Measurements from ENCODE around the gene STK33.

Gene STK33

DNA sequence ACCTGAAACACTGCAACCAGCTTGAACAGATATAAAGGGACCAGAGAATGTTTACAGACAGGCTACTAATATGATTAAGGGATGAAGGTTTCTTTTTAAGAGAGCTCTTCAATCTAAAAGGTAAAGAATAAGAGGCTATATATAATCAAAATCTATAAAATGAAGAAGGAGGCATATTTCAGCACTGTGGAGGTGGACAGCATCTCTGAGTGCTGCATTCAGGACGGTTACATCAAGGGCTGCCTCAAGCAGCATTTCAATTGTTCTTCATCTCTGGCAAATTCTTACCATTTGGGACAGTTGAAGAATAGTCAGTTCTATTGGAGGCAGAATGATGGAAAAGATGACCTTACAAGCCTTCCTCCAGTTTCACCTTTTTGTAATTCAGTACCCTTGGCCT is 190.7 kb downstream of the STK33 start:
- DNase-seq: no peak

DNA sequence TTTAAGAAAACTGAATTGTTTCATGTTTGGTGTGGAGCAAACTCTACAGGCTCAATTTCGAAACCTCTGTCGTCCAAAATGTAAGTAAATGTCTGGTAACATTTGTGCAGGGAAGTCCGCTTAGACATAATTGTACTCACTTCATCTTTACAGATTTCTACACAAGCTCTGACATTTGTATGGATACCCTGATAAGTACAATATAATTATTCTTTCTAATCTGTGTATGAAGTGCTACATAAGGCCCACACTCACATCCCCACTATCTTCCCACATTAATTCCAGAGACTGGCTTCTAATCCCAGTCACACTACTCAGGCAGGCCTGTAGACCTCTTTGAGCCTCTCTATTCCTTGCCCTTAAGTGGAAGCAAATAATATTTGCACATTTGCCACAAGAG is 201.1 kb downstream of the STK33 start:
- no peak for DNase-seq

DNA sequence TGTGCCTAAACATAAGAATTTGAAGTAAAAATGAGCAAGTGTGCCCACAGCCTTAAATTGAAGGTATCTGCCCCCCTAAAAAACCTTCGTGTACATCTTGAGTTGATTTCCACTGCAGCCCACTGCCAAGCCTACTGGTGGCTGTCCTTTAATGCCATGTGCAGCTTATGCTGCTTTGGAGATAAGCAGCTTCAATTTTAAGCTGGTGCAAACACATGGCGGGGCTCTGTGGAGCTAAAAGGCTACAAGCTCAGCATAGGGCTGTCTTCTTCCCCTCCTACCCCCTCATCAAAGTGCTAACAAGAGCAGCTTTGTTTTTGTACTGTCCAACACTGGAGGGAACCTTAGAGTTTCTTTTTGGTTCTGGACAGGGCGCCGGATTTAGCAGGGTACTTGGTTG is 201.9 kb downstream of the STK33 start:
- DNase-seq: no peak

DNA sequence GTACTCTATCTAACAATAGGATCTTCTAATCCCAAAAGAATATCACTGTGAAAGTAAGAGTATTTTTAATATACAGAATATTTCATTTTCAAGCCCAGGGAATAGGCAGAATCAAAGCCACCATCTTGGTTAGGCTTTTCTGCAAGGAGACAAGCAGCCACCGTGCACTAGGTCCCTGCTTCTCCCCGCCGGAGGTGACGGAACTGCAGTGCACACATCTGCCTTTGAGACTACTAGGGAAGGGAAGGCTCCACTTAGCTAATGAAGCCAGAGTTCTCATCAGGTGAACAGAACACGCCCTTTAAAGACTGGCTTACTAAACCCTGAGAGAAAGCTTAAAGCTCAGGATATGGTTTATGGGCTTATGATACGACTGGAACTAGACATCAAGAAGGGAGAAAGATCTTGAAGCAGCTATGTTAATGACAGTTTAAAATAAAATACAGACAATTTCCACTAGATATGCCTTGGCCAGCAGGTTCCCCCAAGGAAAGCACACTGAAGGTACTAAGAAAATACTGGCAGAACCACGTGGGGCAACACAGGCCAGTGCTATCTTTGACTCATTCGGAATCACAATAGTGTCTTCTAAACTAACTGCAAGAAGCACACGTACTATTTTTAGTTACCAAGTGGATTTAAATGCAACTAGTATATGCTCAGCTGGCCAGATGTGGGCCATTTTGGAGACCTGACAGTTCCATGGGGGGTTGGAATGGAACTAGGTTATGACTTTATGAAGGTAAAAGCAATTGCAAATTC is 203.0 kb downstream of the STK33 start:
- DNase-seq: no peak

DNA sequence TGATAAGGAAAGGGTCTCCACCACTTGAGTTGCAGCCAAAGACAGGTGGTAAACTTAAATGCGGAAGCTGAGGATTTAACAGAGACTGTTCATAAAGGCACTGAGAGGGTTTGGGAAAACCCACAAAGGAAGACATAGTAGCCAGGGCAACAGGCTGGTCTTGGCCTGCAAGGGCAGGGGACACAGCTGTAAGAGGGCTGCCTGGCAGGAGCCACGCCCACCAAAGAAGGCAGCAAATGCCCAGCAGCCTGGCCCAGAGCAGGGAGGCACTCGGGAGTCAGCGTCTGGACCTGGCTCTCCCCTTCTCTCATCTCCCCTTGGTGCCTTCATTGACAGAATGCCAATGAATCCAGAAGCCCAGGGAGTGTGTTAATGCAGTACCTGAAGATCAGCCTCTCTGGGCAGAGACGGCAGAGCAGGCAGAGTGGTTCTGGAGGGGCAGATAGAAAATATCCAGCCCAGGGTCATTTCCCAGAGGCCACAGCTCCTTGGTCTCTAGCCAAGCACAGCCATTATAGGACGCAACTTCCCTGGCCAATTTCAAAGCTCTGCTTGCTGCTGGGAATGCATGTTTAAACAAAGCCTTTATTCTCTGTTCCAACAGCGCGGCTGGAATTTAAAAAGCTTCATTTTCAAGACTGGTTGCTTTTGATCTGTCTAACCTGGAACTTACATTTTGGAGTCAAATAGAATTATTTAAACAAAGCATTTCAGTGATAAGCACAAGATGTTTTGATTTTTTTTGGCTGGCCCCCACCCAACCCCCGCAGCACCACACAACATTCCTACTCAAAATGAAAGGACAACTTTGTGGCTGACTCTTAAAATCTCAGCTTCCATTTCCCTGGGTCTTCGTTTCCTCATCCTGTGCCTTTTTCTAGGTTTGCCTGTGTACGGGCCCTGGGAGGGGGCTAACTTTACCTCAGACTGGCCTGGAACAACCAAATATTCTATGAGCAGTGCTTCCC is 204.7 kb downstream of the STK33 start:
- no peak for DNase-seq

DNA sequence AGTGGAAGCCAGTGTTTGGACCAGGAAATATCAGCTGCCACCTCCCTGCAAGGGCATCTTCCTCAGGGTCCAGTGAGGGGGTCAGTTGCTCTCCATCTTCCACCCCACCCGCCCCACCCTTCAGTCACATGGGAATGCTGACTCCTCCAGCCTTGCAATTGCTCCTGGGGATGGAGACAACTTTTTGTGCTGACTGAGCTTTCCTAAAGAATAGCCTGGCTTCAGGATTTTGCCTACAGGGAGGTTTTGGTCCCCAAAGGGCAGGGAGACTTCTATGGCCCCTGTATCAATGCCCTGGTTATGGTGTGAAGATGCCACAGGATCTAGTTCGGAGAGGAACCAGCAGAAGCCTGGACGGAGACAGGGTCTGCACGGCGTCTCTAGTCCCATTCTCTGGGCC is 206.3 kb downstream of the STK33 start:
- DNase-seq: no peak

DNA sequence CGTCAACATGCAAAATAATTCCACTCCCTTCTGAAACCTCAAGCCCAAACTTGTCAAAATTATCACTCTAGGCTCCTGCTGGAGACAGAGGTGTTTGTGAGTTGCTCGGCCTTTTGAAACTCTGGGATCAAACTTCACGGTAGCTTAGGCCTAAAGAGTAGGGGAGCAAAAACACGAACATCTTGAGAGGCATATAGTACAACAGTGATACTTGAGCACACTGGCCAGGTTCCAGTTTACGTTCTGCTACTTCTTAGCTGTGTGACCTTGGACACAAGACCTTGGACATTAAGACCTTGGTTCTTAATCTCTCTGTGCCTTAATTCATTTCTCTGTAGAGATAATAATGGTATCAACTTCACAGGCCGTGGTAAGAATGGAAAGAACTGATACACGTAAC is 206.9 kb downstream of the STK33 start:
- no peak for DNase-seq

DNA sequence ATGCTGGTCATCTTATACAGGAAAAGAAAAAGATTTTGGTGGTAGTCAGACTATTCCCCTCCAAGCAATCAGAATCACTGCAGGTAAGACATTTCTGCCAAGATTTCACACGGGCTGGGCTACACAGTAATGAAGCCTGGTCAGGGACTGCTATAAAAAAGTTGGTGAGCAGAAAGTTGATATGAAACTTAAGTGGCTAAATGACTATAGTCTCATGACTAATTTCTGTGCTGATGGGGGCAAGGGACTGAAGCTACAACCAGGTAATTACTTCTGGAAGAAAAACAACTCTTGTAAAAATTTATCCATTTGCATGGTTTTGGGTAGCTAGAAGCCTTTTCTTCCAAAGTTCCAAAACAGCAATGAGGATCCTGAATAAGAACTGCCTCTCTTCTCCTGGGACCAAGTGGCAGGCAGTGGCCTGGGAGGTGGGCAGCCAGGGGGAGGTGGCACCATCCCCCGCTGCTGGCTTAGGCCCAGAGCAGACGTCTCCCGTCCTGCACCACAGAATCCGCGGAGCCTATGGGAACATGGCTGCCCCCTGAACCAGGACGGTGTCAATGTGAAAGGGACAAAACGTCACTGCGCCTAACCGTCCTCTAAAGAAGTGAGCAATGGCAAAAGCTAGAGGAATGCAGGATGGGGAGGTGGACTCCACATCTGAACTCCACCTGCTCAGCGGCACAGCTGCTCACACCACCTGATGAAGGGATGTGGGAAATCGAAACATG is 207.7 kb downstream of the STK33 start:
- DNase-seq: no peak

DNA sequence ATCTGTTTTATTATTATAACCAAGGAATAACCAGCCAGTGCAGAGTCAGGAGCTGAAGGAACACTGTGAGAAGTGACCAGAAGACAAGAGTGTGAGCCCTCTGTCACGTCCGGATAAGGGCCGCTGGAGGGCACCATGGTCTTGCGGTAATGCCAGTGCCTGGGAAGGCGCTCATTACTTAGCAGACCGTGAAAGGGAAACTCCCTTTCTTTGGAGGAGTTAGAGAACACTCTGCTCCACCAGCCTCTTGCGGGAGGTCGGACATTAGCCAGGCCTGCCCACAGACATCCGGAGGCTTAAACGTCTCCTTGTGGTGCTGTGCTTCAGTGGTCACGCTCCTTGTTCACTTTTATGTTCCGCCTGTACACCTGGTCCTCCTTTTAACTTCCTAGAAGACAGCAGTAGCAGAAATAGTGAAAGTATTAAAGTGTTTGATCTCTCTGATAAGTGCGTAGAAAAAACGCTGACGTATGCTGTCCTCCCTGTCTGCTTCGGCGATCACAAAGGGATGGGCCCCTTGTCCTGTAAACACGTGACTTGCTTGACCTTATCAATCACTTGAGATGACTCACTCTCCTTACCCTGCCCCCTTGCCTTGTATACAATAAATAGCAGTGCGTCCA is 209.7 kb downstream of the STK33 start:
- no peak for DNase-seq

DNA sequence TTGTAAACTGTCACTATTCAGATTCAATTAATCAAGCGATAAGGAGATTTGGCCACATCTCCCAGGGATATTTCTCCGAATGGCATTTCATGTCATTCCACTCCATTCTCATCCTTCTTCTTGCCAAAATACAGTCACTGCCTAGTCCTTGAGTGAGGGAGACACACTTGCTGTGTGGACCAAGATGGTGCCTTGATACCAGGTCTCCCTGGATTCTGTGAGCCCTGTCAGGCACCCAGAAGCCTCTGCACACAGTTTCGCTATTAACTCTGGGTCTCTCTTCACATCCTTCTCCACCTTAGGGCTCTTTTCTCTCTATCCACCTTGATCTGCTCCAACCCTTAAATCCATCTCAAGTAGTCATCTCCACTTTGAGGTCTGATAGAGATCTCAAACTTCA is 210.4 kb downstream of the STK33 start:
- DNase-seq: no peak

DNA sequence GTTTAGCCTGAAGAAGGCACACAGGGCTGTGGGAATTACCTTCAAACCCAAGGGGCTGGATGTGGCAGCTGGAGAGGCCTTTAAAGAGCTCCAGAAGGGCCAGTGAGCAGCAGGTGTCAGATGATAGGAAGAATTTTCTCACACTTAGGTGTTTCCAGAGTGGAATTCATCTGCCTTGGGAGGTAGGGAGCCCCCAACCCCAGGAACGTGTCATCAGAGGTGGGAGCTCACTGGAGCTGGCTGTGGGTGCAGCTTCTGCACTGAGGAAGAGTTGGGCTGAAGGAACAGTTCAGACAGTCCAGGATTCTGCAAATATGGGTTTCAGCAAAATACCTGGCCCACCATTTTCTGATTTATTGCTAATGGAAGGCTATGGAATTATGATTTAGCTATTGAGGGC is 210.8 kb downstream of the STK33 start:
- no peak for DNase-seq

DNA sequence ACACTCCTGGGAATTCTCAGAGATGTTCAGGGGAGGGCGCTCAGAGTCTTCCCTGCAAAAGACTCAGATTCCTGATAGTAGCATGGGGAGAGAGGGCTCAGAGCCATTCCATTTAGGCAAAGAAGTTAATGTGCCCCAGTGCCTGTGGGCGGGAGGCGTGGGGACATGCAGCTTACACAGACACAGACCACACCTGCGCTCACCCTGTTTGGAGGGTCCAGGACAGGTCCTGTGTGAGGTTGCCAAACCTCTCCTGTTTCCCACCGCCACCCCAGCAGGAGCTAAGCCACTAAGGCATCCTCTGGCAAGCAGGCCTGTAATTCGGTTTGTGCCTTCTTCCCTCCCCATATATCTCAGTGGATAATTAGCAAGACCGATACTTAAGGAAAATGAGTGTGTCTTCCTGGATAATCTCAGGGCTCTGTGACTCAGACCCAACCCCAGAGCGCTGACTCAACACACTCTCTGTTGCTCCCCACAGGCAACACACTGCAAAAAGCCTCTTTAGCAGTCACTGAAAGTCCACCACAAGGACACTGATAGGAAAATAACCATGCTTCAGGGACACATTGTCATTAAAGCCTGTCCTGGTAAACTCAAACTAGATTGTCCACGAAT is 211.5 kb downstream of the STK33 start:
- no peak for DNase-seq

DNA sequence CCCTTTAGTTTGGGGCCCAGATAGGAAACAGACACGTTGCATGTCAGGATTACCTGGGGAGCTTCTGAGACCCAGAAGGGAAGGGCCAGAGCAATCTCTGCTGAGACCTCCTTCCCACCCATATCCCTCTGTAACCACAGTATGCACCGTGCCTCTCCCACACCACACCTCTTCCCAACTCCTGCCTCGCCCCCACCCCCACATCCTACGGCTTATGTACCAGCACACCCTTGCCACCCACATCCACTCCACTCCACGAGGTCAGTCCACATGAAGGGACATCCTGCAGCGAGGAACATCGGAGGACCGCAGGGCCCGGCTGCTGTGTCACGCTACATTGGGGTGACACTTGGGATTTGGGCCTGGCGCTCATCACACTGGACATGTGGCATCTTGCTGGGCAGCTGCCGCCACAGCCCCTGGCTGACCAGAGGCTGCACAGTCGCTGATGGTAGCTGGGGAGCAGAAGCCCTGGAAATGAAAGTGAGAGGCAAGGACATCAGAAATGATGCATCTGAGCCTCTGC is 212.1 kb downstream of the STK33 start:
- no peak for DNase-seq

DNA sequence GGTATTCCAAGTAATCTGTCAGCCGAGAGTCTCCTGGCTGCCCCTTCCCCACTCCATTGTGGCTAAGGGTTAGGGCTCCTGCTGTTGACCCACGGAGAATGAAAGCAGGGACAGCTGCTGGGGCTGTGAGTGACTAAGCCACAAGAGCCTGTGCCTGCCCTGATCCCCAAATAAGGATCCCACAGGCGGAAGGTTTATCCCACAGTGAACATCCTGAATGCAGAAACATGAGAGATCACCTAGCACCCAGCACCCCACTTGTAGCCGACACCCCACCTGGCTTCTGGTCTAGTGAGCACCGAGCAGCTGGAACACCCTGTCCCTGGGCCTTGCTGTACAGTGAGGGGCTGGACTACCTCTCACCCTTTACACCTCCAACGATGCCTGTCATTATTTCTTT is 212.7 kb downstream of the STK33 start:
- DNase-seq: no peak

DNA sequence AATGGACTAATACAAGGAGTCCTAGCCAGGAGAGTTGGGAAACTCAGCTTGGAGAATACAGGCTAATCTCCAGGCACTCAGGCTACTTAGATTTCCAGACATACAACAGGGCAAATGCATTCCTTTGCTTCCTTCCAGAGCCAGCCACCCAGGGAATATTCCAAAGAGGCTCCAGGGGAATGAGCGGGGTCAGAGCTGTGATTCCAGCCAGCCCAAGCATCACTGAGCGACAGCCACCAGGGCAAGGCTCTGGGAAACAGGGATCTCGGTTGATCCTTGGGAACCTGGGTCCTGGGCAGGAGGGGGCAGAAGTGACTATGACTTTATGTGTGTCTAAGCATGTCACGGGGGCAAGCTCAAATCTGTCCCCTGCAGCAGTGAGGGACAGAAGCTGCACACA is 218.1 kb downstream of the STK33 start:
- DNase-seq: no peak

DNA sequence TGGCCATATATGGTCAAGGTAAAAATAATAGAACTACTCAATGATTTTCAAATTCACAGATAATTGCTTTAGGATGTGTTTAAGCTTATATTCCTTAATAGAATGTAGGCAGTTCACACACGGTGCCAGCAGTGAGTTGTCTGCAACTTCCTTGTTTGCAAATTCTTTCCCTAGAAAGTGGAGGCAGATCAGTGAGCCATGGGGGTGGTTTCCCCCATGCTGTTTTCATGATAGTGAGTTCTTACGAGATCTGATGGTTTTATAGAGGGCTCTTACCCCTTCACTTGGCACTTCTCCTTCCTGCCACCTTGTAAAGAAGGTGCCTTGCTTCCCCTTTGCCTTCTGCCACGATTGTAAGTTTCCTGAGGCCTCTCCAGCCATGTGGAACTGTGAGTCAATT is 218.6 kb downstream of the STK33 start:
- no peak for DNase-seq

DNA sequence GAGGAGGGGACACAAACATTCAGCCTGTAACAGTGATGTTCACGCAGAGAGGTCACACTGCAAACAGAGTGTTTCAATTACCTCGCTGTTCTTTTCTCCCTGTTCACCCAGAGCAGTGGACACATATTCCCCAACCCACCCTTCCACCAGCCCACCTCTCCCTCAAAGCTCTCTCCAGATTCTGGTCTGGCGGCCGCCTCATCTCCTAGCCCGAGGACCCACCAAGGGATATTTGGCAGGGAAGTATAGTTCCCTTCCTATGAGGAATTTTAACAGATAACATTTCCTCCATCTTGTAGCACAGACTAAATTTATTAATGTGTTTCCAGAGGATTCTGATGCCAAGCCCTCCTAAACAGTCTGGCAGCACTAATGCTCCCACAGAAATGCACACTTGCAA is 219.3 kb downstream of the STK33 start:
- no peak for DNase-seq

DNA sequence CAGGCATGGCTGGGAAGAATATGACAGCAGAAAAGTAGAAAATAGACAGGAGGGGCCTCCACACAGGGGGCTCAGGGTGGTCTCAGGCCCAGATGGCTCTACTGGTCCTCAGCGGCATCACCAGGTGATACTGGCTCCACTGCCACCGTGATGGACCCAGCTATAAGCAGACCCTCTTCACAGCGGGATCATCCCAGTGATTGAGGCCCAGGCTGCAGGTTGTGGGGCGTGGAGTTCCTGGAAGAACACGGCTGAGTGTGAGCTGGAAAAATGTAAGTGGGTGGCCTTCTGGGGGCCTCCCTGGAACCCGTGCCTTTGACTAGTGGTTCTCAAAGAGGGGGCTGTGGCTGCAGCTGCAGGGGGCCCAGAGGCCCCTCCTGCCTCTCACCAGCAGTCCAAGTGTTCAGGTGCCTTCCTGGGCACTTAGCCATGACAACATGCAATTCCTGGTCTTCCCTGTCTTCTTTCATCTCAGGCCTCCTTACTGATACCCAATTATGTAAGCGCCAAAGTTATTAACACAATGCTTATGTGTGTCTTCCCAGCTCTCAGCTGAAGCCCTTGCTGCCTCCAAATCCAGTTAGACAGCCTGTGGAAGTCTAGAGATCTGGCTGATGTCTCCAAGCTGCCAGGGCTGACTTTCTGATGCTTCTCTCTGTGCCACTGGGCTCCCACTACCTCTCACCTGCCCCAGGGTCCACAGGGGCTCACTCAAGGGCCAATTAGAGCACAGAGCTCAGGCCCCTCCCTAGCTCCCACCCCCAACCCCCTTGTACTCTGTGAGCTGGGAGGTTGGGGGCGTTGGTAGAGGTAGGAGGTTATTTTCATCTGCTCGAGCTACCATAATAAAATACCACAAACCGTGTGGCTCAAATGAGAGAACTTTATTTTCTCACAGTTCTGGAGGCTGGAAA is 220.3 kb downstream of the STK33 start:
- DNase-seq: no peak

DNA sequence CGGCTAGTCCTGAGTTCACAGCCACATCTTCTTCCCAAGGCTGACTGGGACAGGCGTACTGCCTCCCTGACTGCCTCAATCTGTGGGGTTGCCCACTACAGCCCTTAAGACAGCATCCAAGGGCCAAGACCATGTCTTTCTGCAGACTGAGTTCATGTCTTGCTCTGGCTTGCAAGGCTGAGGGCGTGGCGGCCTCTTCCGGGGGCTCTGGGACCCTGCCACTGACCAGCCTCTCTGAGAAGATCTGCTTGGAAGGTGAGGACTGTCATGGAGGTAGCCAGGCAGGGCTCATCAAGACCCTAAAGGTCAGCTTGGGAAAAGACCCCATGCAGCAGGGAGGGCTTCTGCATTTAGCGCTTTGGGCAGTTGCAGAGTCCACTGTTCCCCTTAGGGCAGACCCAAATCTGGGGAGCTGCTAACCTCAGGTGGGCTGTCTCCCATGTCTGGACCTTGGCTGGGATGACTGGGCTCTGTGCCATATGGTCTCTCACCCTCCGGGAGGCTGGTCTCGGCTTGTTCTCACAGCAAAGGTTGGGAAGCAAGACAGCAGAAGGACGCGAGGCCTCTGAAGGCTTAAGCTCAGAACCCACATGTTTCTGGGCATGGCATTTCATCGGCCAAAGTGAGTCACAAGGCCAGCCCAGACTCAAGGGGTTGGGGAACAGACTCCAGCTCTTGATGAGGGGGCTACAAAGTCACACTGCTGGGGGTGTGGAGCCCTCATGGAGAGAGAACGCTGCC is 221.2 kb downstream of the STK33 start:
- no peak for DNase-seq

DNA sequence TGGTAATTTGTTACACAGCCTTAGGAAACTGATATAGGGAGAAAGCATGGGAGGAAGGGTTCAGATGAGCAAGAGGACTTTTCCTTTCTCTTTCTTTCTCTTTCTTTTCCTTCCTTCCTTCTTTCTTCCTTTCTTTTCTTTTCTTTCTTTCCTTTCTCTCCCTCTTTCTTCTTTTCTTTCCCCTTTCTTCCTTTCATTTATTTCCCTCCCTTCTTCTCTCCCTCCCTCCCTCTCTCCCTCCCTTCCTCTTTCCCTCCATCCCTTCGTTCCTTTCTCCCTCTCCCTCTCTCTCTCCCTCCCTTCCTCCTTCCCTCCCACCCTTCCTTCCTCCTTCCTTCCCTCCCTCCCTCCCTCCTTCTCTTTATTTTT is 222.5 kb downstream of the STK33 start:
- DNase-seq: no peak

All from NCI-H146 (cell line).